WERI-Rb-1 (cell line): Measurements from ENCODE around the gene FOXM1.

ENCODE experiments used
- DNase-seq: peaks from one replicate; pipeline ENCODE4 v3.0.0-alpha.2; 2020
- H3K27ac ChIP-seq: fragments of 250-450 bp; sonication (Bioruptor Pico); 2 replicates; pipeline ENCODE4 v1.5.1; 2020; ENCODE audit warnings: mild to moderate bottlenecking, moderate library complexity
- H3K27me3 ChIP-seq: fragments of 250-450 bp; sonication (Bioruptor Pico); 2 replicates; pipeline ENCODE4 v1.5.1; 2021; ENCODE audit warnings: mild to moderate bottlenecking, low read depth, moderate library complexity; ENCODE audit not compliant: insufficient read depth, severe bottlenecking
- H3K36me3 ChIP-seq: fragments of 250-450 bp; sonication (Bioruptor Pico); 2 replicates; pipeline ENCODE4 v1.5.1; 2020; ENCODE audit warnings: mild to moderate bottlenecking, moderate library complexity
- H3K4me3 ChIP-seq: 2 replicates; pipeline ENCODE4 v1.5.1; 2011; ENCODE audit warnings: low read depth, mild to moderate bottlenecking, control low read depth, low read length
- H3K9me3 ChIP-seq: fragments of 250-450 bp; sonication (Bioruptor Pico); 2 replicates; pipeline ENCODE4 v1.5.1; 2021; ENCODE audit warnings: mild to moderate bottlenecking, moderate library complexity; ENCODE audit not compliant: severe bottlenecking
- TF ChIP-seq, protein P1 (sequence below): IDR thresholded peaks from 2 replicates; pipeline ENCODE4 v1.5.1; 2011; ENCODE audit warnings: low read depth, mild to moderate bottlenecking, control low read depth, inconsistent platforms, low read length

The FOXM1 gene

DNA sequence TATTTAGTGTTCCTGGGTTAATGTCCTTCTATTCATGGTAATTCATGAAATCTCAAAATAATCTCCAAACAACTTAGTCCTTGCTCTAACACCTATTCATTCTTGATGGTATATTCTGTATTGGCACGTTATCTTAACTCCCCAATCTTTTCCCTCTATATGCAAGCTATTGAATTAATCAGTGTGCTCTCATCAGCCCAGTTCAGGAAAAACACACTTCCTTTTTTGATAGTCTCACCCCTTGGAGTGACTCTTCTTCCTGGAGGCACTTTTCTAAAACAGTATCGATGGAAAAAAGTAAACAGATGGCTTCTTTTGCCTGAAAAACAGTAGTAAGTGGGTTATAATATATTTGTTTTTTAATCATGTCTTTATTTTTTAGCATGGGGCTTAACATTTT lies 42.3 kb upstream of the FOXM1 start:
- Histone ChIP-seq H3K27me3 (no peaks in the 10 kb centered on the region), H3K27ac (no peak overlapping the region), H3K36me3 (peaks cover 46% of the 10 kb centered on the region), H3K9me3 (no peaks in the 10 kb centered on the region), H3K4me3 (no peak overlapping the region)
- DNase-seq, result no peak
- TF ChIP-seq, protein P1, sequence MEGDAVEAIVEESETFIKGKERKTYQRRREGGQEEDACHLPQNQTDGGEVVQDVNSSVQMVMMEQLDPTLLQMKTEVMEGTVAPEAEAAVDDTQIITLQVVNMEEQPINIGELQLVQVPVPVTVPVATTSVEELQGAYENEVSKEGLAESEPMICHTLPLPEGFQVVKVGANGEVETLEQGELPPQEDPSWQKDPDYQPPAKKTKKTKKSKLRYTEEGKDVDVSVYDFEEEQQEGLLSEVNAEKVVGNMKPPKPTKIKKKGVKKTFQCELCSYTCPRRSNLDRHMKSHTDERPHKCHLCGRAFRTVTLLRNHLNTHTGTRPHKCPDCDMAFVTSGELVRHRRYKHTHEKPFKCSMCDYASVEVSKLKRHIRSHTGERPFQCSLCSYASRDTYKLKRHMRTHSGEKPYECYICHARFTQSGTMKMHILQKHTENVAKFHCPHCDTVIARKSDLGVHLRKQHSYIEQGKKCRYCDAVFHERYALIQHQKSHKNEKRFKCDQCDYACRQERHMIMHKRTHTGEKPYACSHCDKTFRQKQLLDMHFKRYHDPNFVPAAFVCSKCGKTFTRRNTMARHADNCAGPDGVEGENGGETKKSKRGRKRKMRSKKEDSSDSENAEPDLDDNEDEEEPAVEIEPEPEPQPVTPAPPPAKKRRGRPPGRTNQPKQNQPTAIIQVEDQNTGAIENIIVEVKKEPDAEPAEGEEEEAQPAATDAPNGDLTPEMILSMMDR, result no peak

DNA sequence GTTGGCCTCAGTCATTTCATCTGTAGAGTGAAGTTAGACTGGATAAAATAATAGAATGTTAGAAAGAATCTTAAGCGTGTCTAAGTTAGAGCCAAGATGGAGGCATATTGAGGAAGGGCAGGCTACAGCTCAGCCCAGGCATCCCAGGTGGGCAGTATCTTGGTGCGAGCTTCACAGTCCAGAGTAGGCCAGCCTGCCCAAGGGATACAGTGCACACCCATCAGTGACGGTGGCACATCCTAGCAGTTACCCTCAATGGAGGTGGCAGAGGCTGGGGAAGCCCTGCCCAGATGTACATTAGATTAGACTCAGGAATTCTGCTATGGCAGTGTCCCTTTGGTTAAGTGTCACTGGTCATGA lies 35.2 kb upstream of the FOXM1 start:
- TF ChIP-seq, protein P1, result no peak
- H3K27ac ChIP-seq, result no peak overlapping the region
- DNase-seq, result no peak
- no peaks in the 10 kb centered on the region for H3K27me3 ChIP-seq
- no peak overlapping the region for H3K4me3 ChIP-seq
- peaks cover 26% of the 10 kb centered on the region for H3K36me3 ChIP-seq
- no peaks in the 10 kb centered on the region for H3K9me3 ChIP-seq

DNA sequence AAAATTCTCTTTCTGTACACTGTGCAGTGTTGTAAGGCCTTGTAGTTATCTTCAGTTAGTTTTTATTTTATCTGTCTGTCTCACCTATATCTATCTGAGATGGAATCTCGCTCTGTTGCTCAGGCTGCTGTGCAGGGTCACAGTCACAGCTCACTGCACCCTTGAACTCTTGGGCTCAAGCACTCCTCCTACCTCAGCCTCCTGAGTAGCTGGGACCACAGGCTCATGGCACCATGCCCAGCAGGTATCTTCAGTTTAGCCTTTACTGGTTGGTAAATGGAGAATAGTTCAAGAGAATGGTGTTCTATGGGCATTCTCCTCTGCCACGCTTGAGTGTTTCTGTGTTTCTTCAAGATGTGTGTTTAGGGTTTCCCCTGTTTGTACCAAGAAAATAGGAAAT lies 27.3 kb upstream of the FOXM1 start:
- H3K4me3 ChIP-seq, result no peak overlapping the region
- H3K27me3 ChIP-seq, result no peaks in the 10 kb centered on the region
- no peaks in the 10 kb centered on the region for H3K9me3 ChIP-seq
- H3K36me3 ChIP-seq, result no peaks in the 10 kb centered on the region
- TF ChIP-seq, protein P1, result no peak
- H3K27ac ChIP-seq, result no peak overlapping the region
- no peak for DNase-seq

DNA sequence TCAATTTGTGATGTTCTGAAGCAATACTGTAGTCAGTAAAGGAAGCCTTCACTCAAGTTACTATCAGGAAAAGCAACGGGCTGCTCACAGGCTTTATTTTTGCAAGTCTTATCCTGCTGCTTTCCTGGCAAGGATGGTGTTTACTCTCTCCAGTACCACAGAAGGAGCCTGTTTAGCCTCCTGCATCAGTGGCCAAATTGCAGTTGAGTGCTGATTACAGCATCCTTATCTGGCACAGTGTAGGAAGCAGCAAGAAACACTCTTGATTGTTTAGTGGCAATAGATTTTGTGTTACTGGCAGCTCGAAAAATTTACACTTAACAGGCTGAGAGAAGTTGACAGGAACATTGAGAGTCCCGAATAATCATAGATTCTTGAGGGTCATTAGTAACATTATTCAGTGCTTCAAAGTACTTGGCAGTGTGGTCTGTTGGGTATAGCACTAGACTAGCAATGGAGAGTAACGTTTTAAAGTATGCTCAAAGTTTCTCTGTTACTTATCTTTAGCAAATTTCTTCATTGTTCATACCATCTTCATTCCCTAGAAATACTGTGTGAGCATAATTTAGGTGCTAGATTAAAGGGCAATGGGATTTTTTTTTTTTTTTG lies 25.4 kb upstream of the FOXM1 start:
- no peak overlapping the region for H3K4me3 ChIP-seq

DNA sequence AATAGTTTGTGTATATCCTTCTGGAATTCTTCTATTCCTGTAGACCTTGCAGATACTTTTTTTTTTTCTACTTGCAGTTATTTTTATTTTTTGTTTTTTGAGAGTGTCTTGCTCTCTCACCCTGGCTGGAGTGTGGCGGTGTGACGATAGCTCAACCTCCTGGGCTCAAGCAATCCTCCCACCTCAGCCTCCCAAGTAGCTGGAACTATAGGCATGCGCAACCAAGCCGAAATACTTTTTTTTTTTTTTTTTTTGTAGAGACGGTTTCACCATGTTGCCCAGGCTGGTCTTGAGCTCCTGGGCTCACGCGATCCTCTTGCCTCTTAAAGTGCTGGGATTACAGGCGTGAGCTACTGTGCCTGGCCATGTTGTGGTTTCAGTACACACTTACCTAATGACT lies 23.7 kb upstream of the FOXM1 start:
- TF ChIP-seq, protein P1, result no peak
- DNase-seq, result no peak
- H3K27ac ChIP-seq, result no peak overlapping the region
- no peaks in the 10 kb centered on the region for H3K9me3 ChIP-seq
- H3K36me3 ChIP-seq, result peaks cover 3% of the 10 kb centered on the region; the same call in 1 of the 2 replicates
- no peaks in the 10 kb centered on the region for H3K27me3 ChIP-seq
- no peak overlapping the region for H3K4me3 ChIP-seq

More for the DNA sequence above, 25.4 kb upstream of the FOXM1 start:
- Histone ChIP-seq H3K9me3 (no peaks in the 10 kb centered on the region), H3K27me3 (no peaks in the 10 kb centered on the region), H3K36me3 (no peaks in the 10 kb centered on the region; the same call in 1 of the 2 replicates), H3K27ac (no peak overlapping the region)
- no peak for DNase-seq
- TF ChIP-seq, protein P1, result no peak

DNA sequence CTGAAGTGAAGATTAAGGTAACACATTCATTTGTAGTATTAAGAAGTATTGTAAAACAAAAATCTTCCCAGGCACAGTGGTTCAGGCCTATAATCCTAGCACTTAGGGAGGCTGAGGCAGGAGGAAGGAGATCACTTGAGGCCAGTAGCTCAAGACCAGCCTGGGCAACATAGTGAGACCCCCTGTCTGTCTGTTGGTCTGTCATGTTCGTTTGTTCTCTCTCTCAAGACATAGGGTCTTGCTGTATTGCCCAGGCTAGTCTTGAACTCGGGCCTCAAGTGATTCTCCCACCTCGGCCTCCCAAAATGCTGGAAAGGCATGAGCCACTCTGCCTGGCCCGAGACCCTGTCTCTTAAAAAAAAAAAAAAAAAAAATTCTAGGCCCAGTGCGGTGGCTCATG lies 20.4 kb upstream of the FOXM1 start:
- peaks cover 6% of the 10 kb centered on the region; the same call in 1 of the 2 replicates for H3K36me3 ChIP-seq

More for the DNA sequence above, 20.4 kb upstream of the FOXM1 start:
- Histone ChIP-seq H3K4me3 (no peak overlapping the region), H3K27ac (no peak overlapping the region), H3K27me3 (no peaks in the 10 kb centered on the region), H3K9me3 (no peaks in the 10 kb centered on the region)
- no peak for DNase-seq
- TF ChIP-seq, protein P1, result no peak
